Measurements from ENCODE around the gene C22orf15.

Gene C22orf15

GRCh38 chr22:23773483-23774113 lies 10.8 kb downstream of the C22orf15 start:
- no peak for DNase-seq (ENCODE audit: low read depth)

DNA sequence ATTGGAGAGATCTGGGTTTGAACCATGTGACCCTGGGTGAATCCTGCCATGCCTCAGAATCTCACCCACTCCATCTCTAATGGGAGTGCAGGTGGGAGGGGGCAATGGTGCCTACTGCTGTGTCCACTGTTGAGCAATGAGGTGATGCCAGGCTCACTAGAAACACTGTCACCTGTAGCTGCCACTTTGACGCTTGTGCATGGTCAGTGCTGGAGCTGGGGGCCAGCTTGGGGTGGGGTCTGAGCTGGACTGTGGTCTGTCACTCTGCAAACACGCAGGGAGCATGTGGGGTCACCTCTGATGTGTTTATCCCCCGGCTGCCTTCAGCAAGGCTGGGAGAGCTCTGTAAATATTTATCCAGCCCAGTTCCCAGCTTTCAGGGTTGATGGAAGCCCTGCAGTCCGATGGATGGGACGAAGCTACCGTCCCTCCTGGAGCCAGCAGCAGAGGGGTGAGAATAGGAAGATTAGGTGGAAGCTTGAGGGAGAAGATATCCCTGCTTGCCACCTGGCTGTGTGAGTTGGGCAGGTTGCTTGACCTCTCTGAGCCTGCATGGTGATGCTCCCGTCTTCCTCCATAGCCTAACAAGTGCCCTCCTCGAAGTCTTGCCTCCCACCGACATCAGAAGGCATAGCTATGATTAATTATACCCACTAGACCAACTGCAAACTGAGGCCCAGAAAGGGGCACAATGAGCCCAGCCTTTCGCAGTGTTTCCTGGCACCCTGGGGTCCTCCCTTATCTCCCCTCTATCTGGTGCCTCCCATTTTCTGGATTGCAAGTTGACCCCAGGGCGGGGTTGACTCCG lies 11.5 kb downstream of the C22orf15 start:
- DNase-seq (ENCODE audit: low read depth), result no peak

- DNase-seq (ENCODE audit: low read depth), result no peak
These were observed 12.2 kb downstream of the C22orf15 start for GRCh38 chr22:23774922-23775436.

- no peak for DNase-seq (ENCODE audit: low read depth)
These were observed 13.1 kb downstream of the C22orf15 start for GRCh38 chr22:23775779-23776375.

- DNase-seq (ENCODE audit: low read depth), result no peak
These were observed 15.2 kb downstream of the C22orf15 start for GRCh38 chr22:23777776-23778576.

DNA sequence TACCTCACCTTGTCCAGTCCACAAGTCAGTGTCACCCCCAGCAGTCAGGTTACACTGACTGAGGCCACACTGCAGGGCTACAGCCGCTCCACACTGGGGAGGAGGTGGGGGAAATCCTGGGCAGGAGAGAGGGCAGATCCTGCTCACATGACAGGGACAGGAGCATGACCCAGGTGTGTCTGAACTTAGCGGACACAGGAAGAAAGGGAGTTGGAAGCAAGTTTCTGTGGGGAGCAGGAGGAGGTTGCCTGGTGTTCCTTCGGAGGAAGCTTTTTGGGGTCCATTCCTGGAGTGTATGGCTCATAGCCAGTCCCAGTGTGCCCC lies 15.7 kb downstream of the C22orf15 start:
- no peak for DNase-seq (ENCODE audit: low read depth)

DNA sequence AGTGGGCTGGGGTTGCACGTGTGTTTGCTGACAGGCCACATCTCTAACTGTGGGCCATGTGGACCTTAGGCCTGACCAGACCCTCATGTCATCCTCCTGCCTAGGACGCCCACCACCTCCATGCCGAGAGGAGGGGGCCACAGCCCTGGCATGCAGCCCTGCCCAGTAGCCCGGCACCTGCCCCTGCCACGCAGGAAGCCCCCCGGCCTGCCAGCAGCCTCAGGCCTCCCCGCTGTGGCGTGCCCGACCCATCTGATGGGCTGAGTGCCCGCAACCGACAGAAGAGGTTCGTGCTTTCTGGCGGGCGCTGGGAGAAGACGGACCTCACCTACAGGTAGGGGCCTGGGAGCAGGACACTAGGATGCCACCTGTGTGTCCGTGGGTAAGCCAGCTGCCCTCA lies 16.3 kb downstream of the C22orf15 start:
- DNase-seq (ENCODE audit: low read depth), result no peak

DNA sequence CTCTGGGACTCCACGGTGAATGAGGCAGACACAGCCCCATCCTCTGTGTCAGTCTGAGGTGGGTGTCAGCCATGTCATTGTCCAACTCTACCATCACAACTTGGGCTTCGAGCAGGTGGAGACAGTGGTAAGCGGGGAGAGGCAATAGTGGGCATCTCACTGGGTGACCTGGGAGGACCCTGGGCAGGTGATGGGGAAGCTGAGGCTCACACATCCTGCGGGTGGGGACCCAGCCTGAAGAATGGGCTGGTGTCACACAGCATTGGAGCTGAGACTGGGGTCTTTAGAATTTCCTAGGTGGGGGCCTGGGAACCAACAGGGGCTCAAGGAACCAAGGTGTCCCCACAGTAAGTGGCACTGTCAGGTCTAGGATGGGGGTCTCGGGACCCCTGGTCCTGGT lies 16.9 kb downstream of the C22orf15 start:
- DNase-seq (ENCODE audit: low read depth), result no peak

DNA sequence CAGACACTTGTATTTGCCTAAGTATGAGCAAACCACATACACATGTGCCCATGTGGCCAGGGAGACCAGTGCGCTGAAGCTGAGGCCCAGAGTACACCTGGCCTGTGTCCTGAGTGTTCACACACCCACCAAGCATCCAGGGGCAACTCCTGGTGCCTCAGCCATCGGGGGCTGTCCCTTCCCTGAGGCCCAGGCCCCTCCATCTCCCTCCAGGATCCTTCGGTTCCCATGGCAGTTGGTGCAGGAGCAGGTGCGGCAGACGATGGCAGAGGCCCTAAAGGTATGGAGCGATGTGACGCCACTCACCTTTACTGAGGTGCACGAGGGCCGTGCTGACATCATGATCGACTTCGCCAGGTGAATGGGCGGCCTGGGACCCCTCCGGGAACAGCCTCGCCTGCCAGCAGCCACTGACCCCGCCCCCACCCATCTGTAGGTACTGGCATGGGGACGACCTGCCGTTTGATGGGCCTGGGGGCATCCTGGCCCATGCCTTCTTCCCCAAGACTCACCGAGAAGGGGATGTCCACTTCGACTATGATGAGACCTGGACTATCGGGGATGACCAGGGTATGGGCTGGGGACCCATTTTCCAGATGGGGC lies 17.5 kb downstream of the C22orf15 start:
- no peak for DNase-seq (ENCODE audit: low read depth)

DNA sequence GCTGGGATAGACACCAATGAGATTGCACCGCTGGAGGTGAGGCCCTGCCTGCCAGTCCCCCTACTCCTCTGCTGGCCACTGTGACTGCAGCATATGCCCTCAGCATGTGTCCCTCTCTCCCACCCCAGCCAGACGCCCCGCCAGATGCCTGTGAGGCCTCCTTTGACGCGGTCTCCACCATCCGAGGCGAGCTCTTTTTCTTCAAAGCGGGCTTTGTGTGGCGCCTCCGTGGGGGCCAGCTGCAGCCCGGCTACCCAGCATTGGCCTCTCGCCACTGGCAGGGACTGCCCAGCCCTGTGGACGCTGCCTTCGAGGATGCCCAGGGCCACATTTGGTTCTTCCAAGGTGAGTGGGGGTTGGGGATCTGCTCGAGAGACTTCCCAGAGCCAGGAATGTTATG lies 18.3 kb downstream of the C22orf15 start:
- no peak for DNase-seq (ENCODE audit: low read depth)

DNA sequence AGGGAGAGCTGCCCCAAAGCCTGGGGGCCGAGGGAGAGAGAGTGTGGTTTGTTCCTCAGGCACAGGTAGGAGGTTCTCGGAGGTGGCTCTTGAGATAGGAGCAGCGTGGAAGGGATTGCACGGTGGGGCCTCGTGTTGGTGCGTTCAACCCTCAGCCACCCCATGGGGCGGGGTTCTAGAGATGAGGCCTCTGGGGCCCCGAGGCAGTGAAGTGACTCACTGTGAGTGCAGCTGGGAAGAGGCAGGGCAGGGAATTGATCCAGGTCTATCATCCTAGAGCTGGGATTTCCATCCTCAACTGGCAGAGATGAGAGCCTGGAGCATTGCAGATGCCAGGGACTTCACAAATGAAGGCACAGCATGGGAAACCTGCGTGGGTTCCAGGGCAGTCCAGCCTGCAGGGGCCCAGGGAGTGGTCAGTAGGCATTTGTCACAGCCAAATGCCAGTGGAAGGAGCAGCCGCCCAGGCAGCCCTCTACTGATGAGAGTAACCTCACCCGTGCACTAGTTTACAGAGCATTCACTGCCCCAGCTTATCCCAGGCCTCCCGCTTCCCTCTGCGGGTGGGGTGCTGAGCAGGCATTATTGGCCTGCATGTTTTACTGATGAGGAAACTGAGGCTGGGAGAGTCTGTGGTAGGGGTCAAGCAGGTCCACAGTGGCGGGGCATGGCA lies 18.9 kb downstream of the C22orf15 start:
- DNase-seq (ENCODE audit: low read depth), result no peak

GRCh38 chr22:23782252-23782651 lies 19.5 kb downstream of the C22orf15 start:
- DNase-seq (ENCODE audit: low read depth), result no peak

- DNase-seq (ENCODE audit: low read depth), result no peak
These were observed 19.9 kb downstream of the C22orf15 start for GRCh38 chr22:23782703-23783102.

DNA sequence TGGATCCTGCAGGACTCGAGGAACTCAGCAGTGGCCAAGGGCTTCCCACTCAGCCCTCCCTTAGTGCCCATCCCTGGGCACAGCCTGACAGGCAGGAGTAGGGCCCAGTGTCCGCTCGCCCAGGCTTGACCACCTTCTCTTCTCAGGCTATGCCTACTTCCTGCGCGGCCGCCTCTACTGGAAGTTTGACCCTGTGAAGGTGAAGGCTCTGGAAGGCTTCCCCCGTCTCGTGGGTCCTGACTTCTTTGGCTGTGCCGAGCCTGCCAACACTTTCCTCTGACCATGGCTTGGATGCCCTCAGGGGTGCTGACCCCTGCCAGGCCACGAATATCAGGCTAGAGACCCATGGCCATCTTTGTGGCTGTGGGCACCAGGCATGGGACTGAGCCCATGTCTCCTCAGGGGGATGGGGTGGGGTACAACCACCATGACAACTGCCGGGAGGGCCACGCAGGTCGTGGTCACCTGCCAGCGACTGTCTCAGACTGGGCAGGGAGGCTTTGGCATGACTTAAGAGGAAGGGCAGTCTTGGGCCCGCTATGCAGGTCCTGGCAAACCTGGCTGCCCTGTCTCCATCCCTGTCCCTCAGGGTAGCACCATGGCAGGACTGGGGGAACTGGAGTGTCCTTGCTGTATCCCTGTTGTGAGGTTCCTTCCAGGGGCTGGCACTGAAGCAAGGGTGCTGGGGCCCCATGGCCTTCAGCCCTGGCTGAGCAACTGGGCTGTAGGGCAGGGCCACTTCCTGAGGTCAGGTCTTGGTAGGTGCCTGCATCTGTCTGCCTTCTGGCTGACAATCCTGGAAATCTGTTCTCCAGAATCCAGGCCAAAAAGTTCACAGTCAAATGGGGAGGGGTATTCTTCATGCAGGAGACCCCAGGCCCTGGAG lies 20.7 kb downstream of the C22orf15 start:
- no peak for DNase-seq (ENCODE audit: low read depth)

DNA sequence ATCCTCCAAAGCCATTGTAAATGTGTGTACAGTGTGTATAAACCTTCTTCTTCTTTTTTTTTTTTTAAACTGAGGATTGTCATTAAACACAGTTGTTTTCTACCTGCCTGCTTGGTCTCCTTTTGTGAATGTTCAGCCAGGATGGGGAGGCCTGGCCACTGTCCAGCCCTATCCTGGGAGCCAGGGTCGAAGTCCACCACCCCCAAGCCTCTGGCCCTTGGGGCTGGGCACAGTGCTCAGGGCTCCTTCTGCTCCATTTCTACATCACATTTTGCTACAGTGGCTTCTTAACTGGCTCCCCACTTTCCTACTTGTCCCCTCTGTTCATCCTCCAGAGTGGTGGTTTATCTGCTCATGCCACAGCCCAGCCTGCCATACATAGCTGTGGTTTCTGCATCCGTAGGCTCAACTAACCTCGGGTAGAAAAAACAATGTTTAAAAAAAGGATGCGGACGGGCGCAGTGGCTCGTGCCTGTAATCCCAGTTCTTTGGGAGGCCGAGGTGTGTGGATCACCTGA lies 21.5 kb downstream of the C22orf15 start:
- DNase-seq (ENCODE audit: low read depth), result no peak

DNA sequence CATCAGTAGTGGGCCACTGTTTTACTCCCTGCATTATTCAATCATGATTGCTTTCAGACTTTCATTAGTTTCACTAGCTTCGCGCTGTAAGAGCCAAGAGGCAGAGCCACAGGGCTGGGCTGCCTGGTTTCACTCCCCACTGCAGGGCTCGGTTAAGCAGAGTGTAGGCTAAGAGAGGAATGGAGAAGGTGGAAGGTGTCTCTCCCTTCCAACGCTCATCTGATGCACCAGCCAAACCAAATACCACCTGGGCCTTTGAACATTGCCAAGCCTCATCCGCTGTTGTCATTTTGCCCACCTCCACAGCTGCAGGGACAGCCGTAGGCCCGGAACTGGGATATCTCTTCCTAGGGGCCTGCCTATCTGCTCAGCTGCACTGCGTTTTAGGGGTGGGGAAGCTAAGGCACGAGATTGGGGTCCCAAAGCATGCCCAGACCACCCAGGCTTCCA lies 23.5 kb downstream of the C22orf15 start:
- no peak for DNase-seq (ENCODE audit: low read depth)

DNA sequence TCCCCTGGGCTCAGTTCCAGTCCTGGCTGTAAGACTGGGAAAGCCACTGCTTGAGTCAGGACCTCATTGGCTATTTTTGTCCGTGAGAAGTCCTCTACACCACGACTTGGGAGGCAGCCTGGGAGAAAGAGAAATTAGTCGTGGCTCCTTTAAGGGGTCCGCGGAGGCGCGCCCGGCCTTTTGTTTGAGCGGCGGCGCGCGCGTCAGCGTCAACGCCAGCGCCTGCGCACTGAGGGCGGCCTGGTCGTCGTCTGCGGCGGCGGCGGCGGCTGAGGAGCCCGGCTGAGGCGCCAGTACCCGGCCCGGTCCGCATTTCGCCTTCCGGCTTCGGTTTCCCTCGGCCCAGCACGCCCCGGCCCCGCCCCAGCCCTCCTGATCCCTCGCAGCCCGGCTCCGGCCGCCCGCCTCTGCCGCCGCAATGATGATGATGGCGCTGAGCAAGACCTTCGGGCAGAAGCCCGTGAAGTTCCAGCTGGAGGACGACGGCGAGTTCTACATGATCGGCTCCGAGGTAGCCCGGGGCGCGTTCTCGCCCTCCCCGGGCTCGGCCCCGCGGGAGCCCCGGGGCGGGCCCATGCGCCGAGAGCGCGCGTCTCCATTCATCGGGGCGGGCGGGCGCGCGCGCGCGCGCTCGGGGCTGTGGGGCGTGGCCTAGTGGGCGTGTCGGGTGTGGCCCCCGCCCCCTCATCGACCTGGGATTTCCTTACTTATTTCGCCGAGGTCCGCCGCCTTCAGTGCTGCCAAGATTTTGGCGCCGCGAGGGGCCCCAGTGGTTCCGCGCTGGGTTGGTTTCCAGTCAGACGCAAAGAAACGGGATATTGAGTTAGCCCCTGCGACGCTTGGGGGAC lies 24.2 kb downstream of the C22orf15 start, which contains the start of gene SMARCB1:
Gene SMARCB1 (plus strand): TSS at position 215 of the 848 bp plus-strand sequence. CDS start 204 bp downstream, at position 419.
- DNase-seq (ENCODE audit: low read depth), result peak; percentile 81

- no peak for DNase-seq (ENCODE audit: low read depth)
These were observed 24.8 kb downstream of the C22orf15 start for GRCh38 chr22:23787600-23787896.

DNA sequence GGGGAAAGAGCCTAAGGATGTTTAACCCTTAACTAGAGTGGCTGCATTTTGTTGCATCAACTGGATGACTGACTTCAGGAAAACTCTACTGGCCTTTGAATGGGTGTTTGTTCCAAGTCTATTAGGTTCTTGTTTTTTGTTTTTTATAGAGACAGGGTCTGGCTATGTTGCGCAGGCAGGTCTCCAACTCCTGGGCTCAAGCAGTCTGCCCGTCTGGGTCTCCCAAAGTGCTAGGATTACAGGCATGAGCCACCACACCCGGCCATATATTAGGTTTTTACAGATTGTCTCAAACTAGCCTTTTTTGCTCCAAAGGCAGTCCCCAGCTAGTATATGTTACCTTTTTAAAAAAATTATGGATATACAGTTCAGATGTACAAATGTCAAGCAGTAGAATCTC lies 25.1 kb downstream of the C22orf15 start:
- DNase-seq (ENCODE audit: low read depth), result no peak

Measured in stimulated activated CD8-positive, alpha-beta memory T cell treated with anti-CD3 and anti-CD28 coated beads, Interleukin-7, amount 100 ng/mL, for 24 hours (primary cell).